GM19452 (cell line): ENCODE data around the gene GPR68.
"Not testable (repeated sequence)": the region's sequence is repeated elsewhere in the genome, so short reads cannot be mapped to it uniquely, and the experiment has no call there.

Experiments used
- ATAC-seq: cut with Tn5 transposase; IDR thresholded peaks from one replicate; pipeline ENCODE4 v1.9.1; 2021; ENCODE audit not compliant: unreplicated experiment

Gene GPR68

DNA sequence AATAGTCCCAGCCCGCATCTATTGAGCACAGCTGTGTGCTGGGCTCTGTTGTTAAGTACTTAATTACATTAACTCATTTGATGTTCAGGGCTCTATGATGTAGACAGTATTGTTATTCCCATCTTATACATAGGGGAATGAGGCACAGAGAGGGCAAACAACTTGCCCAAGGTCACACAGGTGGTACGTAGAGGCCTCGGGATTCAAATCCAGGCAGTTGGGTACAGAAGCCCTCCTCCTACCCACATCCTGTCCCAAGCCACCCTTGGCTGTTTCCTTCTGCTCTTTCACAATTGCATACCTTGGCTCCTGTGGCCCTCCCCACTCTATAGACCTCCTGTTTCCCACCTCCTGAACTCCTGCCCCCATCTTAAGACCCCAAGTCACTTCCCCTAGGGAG lies 10.0 kb upstream of the GPR68 start:
- no peak for ATAC-seq

- no peak for ATAC-seq
Measured at GRCh38 chr14:91253795-91254323, 9.4 kb upstream of the GPR68 start.

DNA sequence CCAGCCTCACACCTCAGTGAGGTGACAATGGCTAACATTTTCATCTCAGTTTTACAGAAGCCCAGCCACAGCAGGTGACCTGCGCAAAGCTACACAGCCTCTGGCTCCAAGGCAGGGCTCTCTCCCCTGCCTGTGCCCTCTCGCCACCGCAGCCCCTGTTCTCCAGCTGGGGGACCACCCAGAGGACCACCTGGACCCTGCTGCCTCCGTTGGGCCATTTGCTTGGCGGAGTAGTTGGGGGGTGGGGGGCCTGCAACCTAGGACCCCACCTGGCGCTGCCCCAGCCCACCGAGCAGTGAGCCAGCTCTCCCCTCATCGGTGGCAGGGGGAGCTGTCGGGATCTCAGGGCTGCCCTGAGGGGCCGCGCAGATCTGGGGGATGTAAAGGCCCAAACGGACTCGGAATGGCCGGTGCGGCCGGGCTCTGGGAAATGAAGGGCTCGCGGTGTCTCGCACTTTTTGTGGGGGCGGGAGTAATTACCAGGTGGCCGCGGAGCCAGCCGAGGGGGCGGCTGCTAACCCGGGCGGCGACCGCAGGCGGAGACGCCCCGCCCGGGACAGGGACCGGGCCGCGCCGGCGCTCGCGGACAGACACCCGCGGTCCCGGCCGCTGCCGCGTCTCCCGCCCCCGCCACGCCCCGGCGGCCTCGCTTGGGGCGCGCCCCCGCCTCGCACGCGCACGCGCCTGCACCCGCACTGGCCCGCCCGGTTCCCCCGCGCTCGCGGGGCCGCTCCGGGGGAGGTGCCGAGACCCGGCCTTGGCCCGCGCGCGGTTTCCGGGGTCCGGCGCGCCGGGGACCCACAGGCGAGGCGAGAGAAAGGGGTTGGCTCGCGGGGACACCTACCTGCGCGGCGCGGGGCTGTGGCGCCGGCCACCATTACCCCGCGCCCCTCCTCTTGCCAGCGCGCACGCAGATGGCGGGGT lies 8.6 kb upstream of the GPR68 start:
- ATAC-seq, result no peak

- no peak for ATAC-seq
Measured at GRCh38 chr14:91250912-91251311, 6.4 kb upstream of the GPR68 start.

- ATAC-seq, result peak; percentile 91
Measured at GRCh38 chr14:91249841-91250616, 5.5 kb upstream of the GPR68 start.

GRCh38 chr14:91246051-91246852 lies 1.7 kb upstream of the GPR68 start:
- ATAC-seq, result no peak

GRCh38 chr14:91245616-91246015 lies 1.1 kb upstream of the GPR68 start:
- not testable (repeated sequence) for ATAC-seq

DNA sequence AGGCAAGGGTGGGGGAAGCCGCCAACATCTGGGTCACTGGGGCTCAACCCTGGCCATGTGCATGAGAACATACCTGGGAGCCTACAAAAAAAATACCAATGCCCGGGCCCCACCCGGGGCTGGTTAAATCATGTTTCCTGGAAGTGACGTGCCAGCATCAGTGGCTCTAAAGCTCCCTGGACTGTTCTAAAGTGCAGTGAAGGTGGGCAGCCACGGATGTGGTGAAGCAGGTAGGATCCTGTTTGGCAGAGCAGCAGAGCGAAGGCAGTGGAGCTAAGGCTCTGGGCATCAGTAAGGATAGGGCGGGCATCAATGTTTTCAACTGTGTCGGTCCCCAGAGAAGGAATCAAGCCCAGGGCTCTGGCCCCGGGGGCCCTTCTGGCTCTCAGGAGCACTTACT lies 525 bp upstream of the GPR68 start:
- ATAC-seq, result no peak

DNA sequence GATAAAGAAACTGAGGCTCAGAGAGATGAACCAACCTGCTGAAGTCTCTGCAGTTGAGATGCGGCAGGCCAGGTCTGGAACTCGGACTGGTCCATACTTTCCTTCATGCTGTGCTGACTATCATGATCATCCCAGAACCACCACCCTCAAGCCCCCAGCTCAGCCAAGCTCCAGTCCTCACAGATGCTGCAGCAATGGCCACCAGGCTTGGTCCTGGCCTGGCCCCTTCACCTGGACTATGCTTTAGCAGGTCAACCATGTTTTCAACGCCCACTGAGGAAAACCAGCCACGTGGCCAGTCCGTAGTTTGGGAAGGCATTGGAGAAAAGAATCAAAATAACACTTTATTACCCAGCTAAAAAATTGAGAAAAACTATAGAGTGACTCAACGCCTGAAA lies 1.4 kb downstream of the GPR68 start:
- peak; percentile 7 for ATAC-seq

- no peak for ATAC-seq
Measured at GRCh38 chr14:91242635-91243034, 1.9 kb downstream of the GPR68 start.

- peak; percentile 65 for ATAC-seq
Measured at GRCh38 chr14:91241863-91242262, 2.6 kb downstream of the GPR68 start.

DNA sequence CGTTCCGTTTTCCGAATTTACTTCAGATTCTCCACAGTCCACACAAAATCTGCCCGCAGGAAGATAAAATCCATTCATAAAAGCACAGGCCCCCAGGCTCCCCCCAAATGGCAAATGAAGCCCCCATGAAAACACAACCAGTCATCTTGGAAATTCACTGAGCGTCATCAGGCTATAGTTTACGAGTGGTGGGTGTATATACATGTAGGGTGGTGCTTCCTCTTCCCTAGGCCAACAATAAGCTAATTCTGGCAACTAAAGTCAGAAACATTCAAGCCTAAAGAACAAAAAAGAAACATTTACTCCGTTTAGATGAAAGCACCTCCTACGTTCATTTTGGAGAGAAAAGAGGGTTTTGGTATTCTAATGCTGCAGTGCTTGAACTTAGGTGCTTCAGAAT lies 5.8 kb downstream of the GPR68 start:
- ATAC-seq, result no peak

DNA sequence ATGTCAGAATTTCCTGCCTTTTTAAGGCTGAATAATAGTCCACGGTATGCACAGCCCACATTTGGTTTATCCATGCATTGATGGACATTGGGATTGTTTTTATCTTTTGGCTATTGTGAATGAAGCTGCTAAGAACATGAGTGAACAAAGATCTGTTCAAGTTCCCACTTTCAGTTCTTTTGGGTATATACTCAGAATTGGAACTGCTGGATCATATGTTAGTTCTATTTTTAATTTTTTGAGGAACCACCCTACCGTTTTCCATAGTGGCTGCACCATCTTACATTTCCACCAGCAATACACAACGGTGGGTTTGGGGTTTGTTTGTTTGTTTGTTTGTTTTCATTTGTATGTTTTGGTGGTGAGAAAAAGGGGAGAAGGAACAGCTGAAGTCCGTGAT lies 6.4 kb downstream of the GPR68 start:
- no peak for ATAC-seq

DNA sequence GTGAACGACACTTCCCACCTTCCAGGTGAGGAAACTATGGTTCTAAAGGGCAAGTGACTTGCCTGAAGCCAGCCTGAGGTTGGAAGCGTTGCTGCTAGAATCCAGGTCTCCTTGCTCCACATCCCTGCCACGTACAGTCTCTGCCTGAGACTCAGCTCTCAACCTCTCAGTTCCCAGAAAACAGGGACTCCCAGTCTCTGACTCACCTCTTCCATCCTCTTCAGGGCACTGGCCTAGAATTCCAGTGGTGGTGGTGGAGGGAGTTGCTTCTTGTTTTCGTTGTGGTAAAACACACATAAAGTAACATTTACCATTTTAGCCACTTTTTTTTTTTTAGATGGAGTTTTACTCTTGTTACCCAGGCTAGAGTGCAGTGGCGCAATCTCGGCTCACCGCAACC lies 7.3 kb downstream of the GPR68 start:
- no peak for ATAC-seq

DNA sequence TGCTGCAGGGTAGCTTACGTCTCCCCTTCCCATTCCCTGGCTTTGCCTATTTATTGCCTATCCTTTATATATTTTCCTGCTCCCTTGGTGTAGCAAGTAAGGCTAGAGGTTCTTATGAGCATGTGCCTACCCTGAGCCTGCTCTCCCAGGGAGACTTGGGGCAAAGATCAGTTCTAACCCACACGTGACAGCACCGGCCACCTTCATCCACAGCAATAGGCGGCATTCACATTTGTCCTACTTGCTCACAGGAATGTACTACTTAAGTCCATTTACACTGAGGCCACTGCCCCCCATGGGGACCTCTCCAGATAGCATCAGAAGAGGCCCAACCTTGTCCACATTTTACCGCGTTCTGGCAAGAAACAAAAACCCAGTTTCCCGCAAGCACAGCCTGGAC lies 8.7 kb downstream of the GPR68 start:
- ATAC-seq, result no peak

DNA sequence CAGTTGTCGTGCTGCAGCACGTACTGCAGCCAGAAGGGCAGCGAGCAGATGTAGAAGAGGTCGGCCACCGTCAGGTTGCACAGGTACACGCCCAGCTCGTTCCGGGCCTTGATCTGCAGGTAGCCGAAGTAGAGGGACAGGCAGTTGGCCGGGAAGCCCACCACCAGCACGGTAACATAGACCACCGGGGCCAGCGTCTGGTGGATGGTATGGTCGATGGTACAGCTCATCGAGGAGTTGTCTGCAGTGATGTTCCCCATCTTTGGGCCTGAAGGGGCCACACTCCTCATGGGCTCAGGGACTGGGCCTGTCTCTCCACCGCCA lies 9.8 kb downstream of the GPR68 start:
- ATAC-seq, result no peak

GRCh38 chr14:91233936-91234790 lies 10.3 kb downstream of the GPR68 start:
- no peak for ATAC-seq

- ATAC-seq, result no peak
Measured at GRCh38 chr14:91232603-91233002, 11.9 kb downstream of the GPR68 start.

DNA sequence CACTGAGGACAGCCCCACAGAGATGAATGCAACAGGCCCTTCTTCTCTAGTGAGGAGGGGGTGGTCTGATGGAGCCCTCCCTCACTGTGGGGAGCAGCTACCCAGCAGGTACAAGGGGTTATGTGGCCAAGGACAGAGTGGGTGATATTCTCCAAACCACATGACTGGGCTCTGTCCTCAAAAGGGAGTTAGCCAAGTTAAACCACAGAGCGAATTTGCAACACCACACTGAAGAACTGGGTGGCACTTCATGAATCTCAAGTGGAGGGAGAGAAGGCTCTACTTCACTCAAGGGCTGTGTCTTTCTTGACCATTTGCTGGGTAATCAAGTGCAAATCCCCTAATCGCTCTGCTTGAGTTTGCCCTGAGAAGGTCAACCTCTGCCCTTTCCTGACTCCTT lies 12.5 kb downstream of the GPR68 start:
- ATAC-seq, result no peak

- no peak for ATAC-seq
Measured at GRCh38 chr14:91231446-91231845, 13.1 kb downstream of the GPR68 start.
